Right lobe of liver (tissue), 4 donors: ENCODE measurements around the gene COG8.

ENCODE experiments used
- CTCF ChIP-seq, 4 donors: fragments of 200-600 bp in 3 of 4; fragments of 450-650 bp in 1 of 4; IDR thresholded peaks; one replicate each; pipeline versions ENCODE4 v1.5.1 to v1.8.0; 2016 to 2022; ENCODE audit warnings: antibody characterized with exemption in 4 of 4, mild to moderate bottlenecking in 2 of 4
- POLR2A ChIP-seq: fragments of 450-650 bp; IDR thresholded peaks from one replicate; pipeline ENCODE4 v1.6.1; 2017; ENCODE audit warnings: antibody characterized with exemption, mild to moderate bottlenecking
- donor health status: DM: no; HTN: no; CAD: no.
- donor health status: DM: no; HTN: no; CAD: no.
- donor health status: DM: no; HTN: yes; CAD: no.

GRCh38 chr16:69315486-69316311 lies 23.7 kb downstream of the COG8 start:
- TF ChIP-seq POLR2A (no peak), CTCF (IDR thresholded peaks at IDR 0.05) (no peak)
